DMS114 treated with DMSO at 0.1 percent for 48 hours (cell line): ENCODE measurements around the gene SLC22A23.

Experiments used
- DNase-seq: peaks from one replicate; lab custom pipeline; 2025; ENCODE audit not compliant: unreplicated experiment; lab: John Stamatoyannopoulos, UW

Gene SLC22A23

DNA sequence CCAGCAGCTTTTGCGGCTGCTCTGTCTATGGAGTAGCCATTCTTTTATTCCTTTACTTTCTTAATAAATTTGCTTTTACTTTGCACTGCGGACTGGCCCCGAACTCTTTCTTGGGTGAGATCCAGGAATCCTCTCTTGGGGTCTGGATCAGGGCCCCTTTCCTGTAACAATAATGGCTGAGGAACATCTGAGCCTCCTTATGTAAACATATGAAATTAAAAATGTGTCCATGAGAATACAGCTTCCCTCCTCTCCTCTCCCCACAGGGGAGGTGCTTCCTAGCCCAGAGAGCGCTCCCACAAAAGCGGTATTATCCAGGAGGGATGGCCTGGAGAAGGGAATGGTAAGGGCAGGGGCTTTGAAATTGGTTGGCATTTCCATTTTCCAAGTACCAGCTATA, 117.0 kb downstream of the SLC22A23 start:
- no peak for DNase-seq

DNA sequence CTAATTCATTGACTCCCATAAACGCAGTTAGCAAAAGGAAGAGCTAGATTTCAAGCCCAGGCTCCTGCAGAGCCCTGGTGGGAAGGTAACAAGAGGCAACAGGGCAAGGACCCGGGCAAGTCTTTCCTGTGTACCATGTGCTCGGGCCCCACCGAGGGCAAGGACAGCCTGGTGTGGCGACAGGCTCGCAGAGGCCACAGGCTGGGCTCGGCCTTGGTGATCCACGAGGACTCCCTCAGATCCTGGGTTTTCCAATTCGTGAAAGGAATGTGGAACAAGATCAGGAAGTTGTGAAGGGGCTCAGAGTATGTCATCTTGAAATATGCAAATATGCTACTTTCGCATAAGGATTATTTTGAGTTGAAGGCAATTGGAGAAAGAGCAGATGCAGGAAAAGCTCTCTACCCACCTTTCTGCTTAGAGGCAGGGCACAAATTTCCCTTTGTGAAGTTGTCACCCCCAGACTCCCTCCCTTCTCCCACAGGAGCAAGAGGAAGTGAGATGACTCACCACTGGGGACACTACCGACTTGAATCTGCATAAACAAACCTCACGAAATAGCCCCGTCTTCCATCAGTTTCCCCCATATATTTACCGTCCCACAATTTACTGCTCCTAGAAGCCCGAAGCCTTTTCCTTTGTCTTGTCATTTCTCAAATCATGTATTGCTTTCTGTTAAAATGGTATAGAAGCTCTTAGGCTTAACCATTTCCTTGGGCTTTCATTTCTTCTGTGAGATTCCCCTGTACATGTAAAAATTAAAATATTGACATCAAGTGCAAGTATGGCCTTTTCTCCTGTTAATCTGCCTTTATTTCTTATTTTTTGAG, 119.1 kb downstream of the SLC22A23 start:
- DNase-seq = no peak

DNA sequence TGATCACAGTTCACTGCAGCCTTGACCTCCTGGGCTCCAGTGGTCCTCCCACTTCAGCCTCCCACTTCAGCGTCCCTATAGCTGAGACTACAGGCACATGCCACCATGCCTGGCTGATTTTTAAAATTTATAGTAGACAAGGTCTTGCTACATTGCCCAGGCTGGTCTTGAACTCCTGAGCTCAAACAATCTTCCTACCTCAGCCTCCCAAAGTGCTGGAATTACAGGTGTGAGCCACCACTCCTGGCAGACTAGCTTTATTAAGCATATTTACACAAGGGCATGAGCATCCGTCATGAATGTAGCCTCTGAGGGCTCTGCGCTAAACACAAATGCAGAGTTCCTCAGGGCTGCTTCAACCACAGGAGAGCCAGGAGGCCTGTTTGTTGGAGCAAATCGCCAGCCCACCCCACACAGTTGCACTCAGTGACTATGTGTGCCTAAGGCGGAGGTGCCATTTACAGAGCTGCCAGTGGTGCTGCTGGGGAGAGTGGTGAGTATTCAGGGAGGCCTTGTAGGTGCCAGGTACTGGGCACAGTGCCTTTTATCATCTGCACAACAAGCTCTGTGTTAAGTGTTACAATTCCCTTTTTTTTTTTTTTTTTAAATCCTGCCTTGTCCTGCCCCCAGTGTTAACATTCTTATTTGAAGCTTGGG, 119.9 kb downstream of the SLC22A23 start:
- DNase-seq = no peak

DNA sequence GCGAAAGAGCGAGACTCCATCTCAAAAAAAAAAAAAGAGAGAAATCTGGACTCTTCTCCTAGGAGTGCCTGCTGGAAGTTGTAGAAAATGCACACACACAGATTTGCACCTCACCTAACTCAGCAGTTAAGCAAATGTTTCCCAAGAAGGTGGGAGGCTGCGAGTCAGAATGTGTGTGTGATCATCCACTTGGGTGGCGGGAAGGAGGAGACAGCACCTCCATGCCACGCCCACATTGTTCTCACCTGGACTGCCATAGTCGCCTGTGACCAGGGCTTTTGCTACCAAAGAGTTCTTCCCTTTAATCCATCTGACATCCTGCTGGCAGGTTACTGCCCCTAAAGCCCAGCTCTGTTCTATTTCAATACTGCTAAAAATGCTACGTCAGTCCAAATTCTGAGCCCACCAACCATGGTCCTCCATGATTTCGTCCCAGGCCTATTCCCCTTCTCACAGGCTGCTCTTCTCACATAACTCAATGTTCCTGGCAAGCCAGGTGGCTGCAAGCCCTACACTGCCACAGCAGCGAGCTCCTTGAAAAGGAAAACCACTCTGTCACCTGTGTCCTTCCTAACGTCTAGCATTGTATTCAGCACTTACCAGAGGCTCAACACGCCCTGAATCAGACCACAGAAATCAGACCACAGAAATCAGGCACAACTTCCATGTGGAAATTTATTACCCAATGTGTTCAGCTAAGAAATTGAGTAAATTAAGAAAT, 120.6 kb downstream of the SLC22A23 start:
- no peak for DNase-seq

DNA sequence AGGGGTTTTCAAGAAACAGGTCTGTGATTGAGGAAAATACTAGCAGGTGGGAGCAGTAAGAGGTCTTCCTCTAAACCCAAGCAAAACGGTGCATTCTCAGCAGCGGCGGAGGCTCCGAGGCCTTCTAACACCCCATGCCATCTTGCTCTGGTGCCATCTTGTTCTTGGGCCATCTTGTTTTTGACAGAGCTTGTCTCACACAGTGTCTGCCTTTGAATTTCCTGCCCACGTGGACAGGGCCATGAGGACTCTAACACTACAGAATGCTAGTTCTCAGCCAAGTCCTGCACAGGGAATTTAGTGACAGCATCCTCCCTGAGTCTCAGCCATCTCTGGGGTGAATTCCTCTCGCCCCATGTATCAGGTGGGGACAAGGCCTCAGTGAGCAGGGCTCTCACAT, 121.7 kb downstream of the SLC22A23 start:
- DNase-seq = no peak

DNA sequence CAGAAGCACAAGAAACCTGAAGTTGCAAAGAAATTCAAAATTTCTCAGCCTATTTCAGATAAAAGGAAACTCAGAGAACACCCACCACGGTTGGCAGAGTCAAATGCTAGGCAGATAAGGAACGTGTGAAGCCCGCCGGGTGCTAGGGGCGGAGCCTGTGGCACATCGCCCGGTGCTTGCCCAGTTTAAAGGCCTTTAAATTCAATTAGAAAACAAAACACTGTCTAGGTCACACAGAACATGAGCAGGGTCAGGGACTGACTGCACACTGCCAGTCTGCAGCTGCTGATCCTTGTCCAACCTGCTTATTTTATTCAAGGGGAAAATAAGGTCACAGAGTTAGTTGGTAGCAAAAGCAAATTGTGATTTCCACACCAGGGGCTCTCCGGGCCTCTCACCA, 122.3 kb downstream of the SLC22A23 start:
- no peak for DNase-seq

DNA sequence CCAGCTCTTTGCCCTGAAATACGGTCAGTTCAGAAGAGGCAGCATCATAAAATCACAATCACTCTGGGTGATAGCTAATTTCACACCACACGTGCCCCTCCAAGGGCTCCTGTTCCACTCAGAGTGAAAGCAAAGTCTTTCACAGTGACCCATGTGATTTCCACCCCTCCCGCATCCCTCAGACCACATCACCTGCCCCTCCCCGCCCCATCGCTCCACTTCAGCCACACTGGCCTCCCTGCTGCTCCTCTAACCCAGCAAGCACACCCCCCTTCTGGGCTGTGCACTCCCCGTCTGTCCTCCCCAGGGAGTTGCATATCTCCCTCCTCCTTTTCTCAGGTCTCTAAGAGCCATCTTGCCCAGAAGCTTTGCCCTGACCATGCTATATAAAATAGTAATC, 123.6 kb downstream of the SLC22A23 start:
- DNase-seq = no peak

DNA sequence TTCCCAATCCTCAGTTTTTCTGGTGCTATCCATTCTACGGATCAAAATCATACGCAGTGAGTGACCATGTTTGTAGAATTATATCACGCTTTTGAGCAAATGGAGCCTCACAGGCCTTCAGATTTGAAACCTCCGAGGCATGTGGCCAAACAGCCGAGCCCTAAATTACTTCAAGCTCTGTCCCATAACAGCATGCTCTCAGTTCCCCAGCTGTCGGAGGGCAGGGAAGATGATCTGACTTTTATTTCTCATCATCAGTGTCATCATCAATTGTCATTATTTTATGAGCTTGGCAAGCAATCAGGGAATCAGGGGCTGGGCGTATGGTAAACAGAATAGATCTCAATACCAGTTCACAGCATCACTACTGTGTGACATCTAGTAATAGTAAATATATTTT, 124.9 kb downstream of the SLC22A23 start:
- no peak for DNase-seq

DNA sequence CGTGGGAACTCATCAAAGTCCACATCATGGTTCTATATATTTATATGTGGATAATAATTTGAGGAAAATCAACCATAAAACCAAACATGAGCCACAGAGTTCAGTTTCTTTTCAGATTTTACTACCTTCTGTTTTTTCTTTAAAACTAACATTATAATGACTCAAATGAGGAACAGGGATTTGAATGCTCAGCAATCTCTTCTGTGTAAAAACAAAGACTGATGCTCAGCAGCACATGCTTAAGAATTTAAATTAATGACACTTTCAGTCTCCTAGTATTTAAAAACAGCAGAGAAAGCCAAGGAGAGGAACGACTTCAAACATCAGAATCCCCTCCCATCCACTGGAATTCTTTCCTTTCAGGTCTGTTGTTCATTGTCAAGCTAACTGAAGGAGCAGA, 125.4 kb downstream of the SLC22A23 start:
- no peak for DNase-seq

DNA sequence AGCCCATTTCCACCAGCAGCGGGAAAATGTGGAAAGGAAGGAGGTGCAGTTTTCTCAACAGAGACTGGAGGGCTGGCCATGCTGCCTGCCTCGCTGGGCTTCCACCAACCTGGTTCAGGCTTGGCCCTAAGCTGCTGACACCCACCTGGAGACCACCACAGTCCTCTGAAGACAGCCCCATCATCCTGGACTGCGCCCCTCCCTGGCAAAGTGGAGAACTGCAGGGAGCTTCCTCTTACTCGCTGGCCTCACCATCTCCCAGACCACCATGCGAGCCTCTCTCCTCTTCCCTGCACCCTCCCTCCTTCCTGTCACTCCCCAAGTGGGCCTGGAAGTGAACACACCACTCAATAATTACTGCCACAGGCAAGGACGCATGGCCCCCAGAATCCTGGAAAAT, 126.7 kb downstream of the SLC22A23 start:
- DNase-seq = no peak

DNA sequence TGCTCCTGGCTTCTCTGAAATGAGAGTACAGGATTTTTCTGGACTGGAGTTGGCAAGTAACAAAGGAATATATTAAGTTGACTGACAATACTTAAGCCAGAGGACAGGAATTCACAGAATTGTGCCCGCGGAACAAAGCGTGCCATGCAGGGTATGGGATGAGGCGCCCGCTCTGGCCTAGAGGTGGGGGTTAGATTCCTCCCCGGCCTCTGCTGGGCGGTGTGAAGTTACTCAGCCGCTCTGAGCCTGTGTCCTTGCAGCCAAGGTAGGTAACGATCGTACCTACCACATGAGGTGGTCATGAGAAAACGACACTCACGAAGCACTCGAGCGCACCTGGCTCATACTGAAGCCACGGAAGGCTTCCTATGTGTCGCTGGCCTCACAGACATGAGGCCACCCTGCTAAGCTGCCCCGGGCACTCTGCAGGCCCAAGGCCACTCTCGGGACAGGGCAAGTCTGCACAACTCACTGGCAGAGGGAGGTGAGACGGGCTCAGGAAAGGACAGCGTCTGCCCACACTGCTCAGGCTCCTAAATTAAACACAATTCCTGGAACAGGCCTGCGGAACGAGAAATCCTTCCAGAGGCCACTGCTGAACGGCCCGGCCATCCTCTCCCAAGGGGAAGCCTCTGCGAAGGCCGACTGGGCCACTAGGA, 127.3 kb downstream of the SLC22A23 start:
- no peak for DNase-seq

DNA sequence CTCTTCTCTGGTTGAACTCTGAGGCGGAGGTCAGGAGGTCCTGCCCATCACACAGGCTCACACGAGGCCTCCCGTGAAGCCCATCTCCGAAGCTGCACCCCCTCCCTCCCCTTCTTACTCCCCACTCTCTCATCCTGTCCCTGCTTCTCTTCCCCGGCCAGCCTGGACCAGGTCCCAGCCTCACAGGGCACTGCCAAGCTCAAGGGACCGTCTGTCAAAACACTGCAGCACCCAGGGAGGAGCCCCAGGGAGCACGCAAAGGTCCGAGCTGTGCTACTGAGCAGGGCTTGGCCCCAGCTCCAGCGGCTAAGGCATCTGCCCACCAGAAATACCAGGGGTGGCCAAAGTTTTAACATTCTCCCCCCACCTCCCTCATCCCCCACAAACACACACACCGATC, 128.1 kb downstream of the SLC22A23 start:
- DNase-seq = no peak

DNA sequence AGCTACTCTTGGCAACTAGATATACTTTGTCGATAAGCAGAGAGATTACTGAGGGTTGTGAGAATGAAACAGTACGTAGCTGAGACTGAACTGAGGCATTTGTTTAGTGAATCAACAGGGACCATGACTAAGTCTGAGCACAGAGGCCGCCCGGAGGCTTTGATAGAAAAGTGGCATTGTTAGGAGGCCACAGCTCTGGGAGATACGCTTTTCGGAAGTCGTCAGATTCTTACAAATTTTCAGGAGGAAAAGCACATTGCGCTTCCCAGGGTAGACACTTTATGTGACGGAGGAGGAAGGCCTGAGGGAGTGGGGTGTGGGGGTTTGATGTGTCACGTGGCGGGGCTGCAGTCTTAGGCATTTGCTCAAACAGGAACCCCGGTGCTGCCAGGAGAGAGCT, 128.7 kb downstream of the SLC22A23 start:
- DNase-seq = no peak

DNA sequence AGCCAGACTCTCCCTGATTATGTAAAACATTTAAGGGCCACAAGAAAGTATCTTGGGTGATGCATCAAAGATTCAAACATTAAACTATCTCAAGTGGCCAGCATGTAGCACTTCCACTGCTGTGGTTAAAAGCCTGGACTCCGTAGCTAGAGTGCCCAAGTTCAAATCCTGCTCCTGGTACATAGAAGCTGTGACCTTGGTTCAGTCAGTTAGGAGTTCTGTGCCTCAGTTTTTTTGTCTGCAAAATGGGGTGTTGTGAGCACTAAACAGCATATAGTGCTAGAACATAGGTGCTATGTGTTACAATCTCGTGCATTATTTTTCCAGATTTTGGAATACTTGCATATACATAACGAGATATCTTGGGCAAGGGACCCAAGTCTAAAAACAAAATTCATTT, 129.4 kb downstream of the SLC22A23 start:
- no peak for DNase-seq

DNA sequence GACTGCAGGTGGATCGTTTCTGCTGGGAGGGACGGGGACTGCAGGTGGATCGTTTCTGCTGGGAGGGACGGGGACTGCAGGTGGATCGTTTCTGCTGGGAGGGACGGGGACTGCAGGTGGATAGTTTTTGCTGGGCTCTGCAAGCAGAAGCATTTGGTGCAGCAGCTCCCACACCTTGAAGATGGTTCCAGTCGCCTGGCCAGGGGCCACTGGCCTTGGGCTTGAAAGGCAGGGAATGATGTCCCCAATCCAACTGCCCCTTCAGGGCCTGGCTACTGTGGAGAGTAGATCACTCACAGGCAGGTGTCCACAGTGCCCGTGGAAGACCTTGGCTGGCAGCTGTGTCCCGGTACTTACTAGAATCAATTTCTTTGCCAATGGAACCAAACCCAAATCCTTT, 129.9 kb downstream of the SLC22A23 start:
- no peak for DNase-seq

DNA sequence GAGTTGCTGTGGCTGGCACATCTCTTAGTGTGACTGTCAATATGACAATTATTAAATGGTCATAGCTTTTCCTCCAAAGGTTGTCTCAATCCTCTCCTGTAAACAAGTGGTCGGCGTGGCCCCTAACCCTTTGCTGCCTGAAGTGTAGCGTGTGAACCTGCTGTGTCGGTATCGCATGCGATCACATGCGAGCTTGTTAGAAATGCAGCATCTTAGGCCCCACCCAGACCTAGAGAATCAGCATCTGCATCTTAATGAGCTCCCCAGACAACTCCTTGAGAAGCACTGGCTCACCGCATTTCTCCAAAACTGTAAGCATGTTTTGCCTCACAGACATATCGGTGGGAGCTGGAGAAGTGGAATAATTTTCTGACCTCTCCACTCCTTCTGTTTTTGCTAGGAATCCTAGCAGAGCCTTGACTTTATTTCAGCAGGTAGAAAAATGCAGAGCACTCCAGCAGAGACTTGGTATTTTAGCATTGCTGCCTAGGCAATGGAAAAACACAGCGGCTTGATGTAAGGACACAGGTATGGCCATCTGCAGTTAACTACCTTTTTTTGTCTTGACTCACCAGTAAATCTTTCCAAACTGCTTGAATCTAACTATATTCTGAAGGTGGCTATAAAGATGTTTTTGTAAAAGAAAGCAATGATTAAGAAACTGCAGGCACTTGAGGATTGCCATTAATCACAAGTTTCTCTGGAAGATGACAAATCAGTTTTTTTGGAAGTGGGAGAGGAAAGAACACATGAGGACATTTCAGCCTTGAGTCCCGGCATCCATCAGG, 130.5 kb downstream of the SLC22A23 start:
- DNase-seq = no peak

DNA sequence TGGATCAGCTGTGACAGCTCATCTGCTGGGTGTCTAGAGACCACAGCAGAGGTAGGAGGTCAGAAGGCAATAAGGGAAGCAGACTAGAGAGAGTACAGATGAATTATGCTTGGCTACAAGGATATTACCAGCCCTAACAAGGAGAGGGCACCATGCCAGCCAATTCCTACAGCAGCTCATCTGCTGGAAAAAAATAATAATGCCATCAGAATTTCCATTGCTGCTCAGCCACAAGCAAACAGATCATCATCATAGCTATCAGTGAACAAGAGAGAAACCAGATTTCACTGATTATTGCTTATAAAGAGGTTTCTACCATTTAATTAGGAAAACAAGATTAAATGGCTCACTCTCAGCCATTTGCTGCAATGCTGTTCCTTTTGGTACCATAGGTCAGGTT, 131.6 kb downstream of the SLC22A23 start:
- no peak for DNase-seq

DNA sequence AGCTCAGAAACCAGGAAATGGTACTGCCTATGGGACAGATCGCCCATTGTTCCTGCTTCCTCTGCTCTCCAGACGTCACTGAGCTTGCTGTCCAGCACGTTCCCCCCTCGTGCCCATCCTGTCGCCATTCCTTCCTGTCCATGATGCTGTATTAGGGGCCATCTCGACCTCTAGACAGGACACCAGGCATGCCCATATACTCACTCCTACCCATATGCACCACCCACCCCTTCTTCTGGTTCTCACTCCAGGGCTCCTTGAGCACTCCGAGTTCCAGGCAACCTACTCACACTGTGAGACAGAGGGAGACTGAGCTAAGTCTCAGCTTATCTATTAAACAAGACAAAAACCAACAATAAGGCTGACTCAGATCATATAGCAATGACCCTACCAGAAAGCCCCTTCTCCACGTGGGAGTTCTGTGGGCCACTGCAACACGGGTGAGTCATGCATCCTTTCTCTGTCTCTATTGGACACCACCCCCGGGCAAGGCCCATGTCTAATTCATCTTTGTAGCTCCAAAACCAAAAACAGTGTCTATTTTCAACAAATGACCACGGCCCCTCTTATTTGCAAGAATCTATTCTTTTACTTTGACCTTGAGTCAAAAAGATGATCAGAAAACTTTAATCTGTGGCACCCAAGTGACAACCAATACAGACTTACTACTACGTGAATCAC, 132.4 kb downstream of the SLC22A23 start:
- no peak for DNase-seq

DNA sequence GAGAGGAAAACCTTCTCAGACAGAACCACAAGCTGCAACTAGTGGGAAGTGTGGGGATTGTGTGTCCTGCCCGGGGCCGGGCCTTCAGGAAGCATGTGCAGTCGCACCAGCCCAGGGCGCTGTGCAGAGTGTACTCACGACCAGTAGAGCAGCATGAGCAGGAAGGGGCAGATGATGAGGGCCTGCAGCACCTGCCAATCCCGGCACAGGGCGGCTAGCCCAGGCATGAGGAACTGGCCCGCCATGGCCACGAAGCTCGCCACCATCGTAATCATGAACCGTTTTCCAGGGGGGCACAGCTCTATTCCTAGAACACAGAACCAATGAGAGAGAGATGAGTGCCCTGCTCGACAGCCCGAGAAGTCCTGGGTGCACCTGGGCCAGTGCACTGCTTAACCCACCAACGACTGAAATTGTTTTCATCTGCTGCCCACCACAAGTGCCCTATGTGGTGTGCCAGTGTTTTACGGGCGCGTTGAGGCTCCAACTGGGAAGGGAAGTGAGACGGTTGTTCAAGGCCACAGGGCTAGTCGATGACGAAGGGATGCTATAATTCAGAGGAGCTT, 133.1 kb downstream of the SLC22A23 start:
- no peak for DNase-seq

DNA sequence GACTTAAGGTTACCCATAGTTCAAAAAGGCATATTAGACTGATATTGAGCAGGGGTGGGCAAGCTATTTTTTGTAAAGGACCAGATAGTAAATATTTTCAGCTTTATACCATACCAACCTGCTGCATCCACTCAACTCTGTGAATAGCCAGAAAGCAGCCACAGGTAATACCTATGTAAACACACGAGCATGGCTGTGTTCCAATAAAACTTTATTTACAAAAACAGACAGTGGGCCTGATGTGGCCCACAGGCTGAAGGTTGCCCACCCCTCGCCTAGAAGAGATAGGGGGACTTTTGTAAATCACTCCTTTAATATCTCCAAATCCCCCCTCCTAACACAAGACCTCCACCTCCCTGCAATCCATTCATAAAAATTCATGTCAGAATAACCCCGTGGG, 133.7 kb downstream of the SLC22A23 start:
- DNase-seq = no peak
